GM19035 (cell line): ENCODE measurements around the gene UNCX.
"Not testable (repeated sequence)": the region's sequence is repeated elsewhere in the genome, so short reads cannot be mapped to it uniquely, and the experiment has no call there.

Experiments
- ATAC-seq: cut with Tn5 transposase; IDR thresholded peaks from one replicate; pipeline ENCODE4 v1.9.1; 2021; ENCODE audit not compliant: unreplicated experiment

Gene UNCX

DNA sequence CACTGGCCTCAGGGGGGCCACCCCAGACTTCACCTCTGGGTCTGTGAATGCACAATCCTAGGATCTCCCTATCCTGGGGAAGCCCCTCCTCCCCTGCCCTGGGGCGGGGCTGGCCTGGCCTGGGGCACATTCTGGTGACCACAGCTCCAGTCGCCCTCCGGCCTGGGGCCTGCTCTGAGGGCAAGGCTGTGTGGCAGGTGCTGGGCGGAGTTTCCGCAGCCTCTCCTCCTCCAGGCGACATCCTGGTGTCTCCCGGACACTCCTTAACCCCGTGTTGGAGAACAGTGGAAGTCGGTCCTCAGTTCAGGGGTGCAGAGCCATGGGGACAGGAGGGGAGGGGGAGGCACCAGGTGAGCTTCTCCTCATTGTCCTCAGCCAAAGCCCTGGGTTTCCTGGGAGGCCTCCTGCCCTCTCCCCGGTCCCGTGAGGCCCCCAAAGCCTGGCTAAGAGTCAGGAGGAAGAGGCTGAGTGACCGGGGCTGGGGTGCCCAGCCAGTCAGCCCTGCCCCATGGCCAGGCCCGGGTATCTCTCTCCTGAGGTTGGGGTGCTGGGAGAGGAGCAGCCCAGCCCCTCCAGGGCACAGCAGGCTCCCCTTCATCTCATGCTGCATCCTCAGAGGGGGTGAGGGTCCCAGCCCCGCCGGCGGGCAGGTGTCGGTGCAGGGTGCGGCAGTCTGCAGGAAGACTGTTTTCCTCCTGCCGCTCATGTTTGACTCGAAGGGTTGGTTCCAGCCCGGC is 22.6 kb downstream of the UNCX start:
- no peak for ATAC-seq

GRCh38 chr7:1255817-1256340 is 23.2 kb downstream of the UNCX start:
- ATAC-seq: no peak

DNA sequence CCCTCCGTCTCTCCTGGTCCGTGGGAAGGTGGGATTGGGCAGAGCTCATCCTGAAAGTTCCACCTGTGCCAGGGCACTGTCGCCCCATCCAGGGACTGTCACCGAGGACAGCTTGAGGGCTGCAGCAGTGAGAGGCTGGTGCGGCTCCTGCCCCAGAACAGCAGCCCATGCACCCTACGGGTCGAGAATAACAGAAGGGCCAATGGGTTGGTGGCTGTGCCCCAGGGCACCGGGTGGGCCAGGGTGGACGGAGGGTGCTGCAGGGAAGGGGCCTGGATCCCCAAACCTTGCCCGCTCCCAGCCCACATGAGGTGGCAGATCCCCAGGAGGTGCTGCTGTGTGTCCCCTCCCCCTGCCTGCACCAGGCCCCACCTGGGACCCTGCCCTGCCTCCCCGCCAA is 23.9 kb downstream of the UNCX start:
- no peak for ATAC-seq

DNA sequence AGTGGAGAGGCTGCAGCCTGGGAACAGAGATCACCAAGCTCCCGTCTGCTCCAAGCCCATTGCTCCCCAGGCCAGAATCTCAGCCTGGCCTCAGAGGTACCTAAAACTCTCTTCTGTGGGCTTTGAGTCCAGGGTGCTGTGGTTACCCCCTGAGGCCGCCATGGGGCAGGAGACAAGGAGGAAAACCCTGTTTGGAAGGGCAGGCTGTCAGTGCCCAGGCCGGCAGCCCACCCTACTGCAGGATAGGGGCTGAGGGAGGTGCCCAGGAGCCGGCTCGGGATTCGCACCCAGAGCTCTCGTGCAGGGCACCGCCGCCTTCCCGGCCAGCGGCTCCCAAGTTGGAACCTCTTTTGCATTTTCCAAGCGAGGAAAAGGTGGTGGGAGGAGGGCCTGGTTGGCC is 24.5 kb downstream of the UNCX start:
- no peak for ATAC-seq

- ATAC-seq: no peak
Measured at GRCh38 chr7:1257863-1258262, 25.2 kb downstream of the UNCX start.

- ATAC-seq: no peak
Measured at GRCh38 chr7:1259621-1260243, 27.1 kb downstream of the UNCX start.

DNA sequence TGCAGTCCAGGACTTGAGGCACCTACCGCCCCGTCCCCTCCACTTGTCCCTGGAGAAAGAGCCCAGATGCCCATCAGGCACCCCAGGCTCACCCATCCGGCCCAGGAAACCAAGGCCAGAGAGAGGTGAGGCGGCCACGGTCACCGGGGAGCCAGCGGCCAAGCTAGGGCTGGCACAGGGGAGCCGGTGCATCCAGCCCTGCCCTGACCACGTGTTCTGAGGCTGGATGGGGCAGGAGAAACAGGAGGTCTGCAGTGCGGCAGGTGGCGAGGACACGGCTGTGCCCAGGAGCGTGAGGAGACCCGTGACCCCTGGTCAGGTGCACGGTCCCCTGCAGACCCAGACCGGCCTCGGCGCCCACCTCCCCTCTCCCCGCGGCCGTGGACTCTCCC is 27.6 kb downstream of the UNCX start:
- ATAC-seq: no peak

- not testable (repeated sequence) for ATAC-seq
Measured at GRCh38 chr7:1261036-1261435, 28.4 kb downstream of the UNCX start.

- no peak for ATAC-seq
Measured at GRCh38 chr7:1262441-1262840, 29.8 kb downstream of the UNCX start.

GRCh38 chr7:1263391-1263951 is 30.8 kb downstream of the UNCX start:
- no peak for ATAC-seq

DNA sequence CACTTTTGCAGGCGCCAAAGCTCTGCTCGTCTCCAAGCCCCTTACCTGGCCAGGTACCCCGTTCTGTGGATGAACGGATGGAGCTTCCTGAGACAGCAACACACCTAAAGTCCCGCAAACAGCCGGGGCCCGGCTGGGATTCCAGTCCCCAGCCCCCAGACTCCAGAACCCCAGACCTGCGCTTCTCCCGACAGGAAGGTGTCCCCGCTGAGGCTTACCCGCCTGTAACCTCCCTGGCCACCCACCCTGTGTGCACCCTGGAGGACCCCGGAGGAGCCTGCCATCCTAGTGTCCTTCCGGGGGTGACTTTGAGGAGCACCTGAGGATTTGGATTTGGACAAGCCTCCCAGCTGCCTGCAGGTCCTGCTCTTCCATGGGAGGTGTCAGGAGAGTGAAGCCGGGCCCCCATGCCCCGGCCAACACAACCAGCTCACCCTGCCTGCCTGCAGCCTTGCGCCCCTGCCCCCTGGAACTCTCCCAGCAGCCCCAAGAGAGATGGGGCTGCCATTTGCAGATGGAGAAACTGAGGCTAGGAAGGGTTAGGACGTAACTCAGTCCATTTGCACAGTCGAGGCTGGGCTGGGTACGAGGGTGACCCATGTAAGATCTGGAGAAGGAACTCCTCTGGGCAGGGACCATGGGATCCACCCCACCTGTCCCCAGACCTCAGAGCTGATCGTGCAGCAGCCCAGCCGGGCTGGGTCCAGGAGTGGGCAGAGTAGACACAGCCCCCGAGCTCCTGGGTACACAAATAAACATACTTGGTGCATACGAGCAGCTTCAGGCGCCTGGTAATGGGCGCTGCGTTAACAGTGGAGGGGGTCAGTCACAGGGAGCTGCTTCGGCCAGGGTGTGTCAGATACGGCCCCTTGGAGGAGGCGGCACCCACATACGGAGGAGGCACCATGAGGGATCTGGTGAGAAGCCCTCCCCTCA is 31.9 kb downstream of the UNCX start:
- ATAC-seq: no peak

- no peak for ATAC-seq
Measured at GRCh38 chr7:1267016-1267900, 34.6 kb downstream of the UNCX start.

DNA sequence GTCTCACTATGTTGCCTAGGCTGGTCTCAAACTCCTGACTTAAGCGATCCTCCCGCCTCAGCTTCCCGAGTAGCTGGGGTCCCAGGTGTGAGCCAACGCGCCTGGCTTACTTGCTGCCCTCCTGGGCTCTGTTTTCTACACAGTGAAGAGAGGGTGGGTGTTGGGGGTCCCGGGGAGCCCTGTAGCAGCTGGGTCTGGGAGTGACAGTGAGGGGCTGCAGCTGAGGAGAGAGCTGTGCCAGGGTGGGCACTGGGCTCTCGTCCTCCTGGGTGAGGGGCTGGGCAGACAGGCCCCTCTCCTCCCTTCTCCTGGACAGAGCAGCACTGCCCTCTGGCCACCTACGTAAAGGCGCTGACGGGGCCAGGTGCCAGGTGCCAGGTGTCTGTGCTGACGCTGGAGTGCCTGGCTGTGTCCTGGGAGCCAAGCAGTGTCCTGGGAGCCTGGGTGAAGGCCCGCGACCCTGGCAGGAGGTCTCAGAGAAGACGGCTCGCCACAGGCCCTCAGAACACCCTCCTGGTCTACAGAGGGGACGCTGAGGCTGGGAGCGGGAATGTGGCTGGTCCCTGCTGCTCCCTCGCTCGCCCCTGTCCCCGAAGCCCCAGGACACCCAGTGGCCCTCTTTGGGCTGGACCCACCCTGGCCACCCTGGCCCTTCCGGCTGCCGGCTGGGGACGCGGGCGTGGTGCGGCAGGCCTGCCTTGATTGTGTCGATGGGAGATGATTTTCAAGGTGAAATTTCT is 35.6 kb downstream of the UNCX start:
- ATAC-seq: no peak

- ATAC-seq: no peak
Measured at GRCh38 chr7:1268866-1269265, 36.2 kb downstream of the UNCX start.

DNA sequence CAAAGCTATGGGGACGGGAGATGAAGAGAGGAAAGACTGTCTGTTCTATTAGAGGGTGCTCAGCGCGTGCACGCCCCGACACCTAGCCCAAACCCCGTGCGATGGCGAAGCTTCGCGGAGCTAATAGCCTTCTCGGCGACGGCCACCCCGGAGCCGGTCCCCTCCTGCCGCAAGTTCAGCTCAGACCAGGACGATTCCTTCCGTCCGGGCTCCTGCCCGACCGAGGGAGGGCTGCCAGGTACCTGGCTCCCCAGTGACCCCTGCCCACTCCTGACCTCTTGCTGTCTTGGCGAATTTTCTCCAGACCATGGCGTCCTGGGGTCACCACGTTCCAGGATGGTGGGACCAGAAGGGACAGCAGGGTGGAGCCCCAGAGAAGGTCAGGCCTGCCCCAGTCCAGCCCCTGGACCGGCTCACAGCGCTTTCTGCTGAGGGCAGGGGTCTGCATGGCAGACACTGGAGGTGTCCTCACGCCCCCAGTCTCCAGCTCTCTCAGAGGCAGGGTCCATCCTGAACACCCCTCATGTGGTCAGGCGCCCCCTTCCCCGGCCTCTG is 36.7 kb downstream of the UNCX start:
- no peak for ATAC-seq

DNA sequence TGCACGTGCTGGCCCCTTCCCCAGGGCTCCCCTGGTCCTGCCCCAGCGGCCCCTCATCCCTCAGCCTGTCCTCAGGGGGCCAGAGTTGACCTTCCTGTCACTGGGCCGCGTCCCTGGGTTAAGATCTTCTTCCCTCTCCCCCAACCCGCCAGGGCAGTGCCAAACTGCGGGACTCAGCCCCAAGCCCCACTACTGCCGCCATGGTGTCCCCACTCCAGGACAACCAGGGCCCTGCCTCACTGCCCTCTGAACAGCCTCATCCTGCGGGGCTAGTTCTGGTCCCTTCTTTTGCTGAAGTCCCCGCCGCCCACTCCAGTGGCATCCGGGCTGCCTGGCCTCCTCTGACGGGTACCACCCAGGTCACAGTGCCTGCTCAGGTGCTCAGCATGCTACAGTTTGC is 37.5 kb downstream of the UNCX start:
- ATAC-seq: no peak

- ATAC-seq: no peak
Measured at GRCh38 chr7:1271046-1271445, 38.4 kb downstream of the UNCX start.

DNA sequence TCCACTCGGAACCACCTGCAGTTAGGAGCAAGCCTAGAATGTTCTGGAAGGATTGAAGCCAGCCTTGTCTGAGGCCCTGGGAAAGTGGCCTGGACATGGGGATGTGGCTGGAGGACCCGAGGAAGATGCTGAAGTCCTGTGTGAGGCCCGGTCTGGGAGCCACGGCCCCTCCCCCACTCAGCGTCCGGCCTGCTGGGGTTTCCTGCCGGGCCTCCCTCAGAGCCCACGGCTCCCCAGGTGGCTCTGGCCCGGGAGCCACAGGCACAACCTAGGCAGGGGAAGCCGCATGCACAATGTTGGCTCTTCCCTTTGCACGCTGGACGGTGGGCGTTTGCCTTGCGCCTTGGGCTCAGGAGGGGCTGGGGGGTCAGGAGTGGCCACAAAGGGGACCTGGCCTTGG is 39.0 kb downstream of the UNCX start:
- ATAC-seq: no peak

DNA sequence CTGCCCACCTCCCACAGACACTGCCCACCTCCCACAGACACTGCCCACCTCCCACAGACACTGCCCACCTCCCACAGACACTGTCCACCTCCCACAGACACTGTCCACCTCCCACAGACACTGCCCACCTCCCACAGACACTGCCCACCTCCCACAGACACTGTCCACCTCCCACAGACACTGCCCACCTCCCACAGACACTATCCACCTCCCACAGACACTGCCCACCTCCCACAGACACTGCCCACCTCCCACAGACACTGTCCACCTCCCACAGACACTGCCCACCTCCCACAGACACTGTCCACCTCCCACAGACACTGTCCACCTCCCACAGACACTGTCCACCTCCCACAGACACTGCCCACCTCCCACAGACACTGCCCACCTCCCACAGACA is 39.5 kb downstream of the UNCX start:
- ATAC-seq: not testable (repeated sequence)
